LNCaP clone FGC (cell line): ENCODE results near the gene VENTX.

ENCODE experiments used
- DNase-seq: peaks from one replicate; pipeline ENCODE4 v3.0.0-alpha.2; 2011; ENCODE audit warnings: low read depth
- H3K4me3 ChIP-seq: 2 replicates; pipeline ENCODE4 v1.5.1; 2011; ENCODE audit warnings: mild to moderate bottlenecking, low read depth, low read length, control low read depth
- CTCF ChIP-seq: IDR thresholded peaks from 2 replicates; pipeline ENCODE4 v1.5.1; 2012; ENCODE audit warnings: mild to moderate bottlenecking; ENCODE audit not compliant: control insufficient read depth, insufficient read depth; ENCODE audit errors: extremely low read depth

Gene VENTX

GRCh38 chr10:133211141-133211830 is 26.4 kb upstream of the VENTX start:
- no peak for DNase-seq
- TF ChIP-seq CTCF, result no peak
- H3K4me3 ChIP-seq, result no peak overlapping the region

- H3K4me3 ChIP-seq, result no peak overlapping the region
- DNase-seq, result no peak
- TF ChIP-seq CTCF, result no peak
Measured at GRCh38 chr10:133211959-133212852, 25.4 kb upstream of the VENTX start.

GRCh38 chr10:133212853-133213494 is 24.7 kb upstream of the VENTX start:
- no peak for TF ChIP-seq CTCF
- no peak overlapping the region for H3K4me3 ChIP-seq
- no peak for DNase-seq

DNA sequence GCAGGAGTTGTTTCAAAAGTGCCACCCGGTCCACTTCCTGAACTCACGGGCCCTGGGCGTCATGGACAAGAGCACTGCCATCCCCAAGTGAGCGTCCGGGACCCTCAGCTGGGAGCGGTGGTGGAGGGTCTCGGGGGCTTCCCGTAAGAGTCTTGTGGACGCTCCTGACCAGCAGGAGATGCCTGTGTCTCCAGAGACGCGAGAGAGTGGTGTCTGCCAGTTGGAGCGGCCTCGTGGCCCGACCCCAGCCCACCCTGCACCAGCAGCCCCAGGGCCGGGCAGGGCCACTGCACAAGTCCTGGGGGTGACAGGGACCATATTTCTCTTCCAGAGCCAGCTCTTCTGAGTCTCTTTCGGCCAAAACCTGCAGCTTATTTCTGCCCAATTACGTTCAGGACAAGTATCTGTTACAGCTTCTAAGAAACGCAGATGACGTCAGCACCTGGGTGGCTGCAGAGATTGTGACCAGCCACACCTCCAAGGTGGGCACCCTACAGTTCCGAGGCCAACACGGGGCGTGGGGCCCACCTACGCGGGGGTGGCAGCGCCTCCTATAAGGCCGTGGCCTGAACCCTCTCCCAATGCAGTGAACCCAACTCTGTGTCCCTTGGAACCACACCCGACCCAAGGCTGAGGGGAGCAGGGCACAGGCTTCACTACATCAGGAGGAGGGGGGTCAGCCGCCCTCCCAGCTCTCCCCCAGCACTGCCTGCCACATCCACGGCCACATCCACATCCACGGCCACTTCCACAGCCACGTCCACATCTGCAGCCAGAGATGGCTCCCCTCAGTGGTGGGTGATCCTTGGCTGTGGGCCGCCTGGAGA is 23.8 kb upstream of the VENTX start:
- TF ChIP-seq CTCF, result no peak
- no peak for DNase-seq
- H3K4me3 ChIP-seq, result no peak overlapping the region

DNA sequence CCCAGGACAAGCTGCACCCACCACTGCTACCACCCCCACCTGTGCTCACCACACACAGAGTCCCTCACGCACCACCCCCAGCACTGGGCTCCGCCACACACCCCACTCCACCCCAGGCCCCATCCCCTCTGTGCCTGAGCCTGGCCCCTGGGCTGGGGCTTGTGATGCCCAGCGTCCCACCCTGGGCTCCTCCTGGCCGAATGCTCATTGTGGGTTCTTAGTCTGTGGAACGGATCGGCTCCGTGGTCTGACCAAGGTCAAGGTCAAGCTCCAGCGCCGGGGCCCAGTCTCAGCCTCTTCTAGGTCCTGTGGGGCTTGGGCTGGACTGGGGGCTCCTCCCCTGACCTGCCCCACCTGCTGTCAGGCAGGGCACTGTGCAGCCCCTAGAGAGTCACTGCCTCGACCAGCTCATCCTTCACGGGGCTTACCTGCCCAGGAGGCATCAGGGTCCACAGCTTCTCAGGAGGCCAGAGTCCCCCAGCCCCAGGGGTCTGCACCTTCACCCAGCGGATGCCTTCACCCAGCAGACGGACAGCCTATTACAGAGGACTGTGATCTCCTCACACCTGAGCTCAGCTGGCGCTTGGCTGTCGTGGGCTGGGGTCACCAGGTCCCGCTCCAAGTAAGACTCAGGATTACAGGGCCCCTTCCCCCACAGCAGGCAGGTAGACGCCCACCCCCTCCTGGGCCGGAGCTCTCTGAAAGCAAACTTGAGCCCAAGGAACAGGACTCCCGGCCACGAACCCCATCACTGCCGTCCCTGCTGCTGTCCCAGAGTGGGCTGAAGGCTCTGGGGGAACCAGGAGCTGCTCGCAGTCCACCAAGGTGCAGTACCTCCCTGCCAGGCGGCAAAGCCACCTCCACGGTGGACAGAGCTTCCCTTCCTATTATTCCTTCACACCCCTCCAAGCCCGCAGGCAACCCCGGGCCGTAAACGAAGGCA is 22.9 kb upstream of the VENTX start:
- no peak overlapping the region for H3K4me3 ChIP-seq
- no peak for TF ChIP-seq CTCF
- no peak for DNase-seq
